Astrocyte of the cerebellum (primary cell): ENCODE measurements around the gene KITLG.

Experiments
- DNase-seq: peaks from one replicate; pipeline ENCODE4 v3.0.0-alpha.2; 2011; ENCODE audit warnings: low read depth
- H3K4me3 ChIP-seq: 2 replicates; pipeline ENCODE4 v1.5.1; 2011; ENCODE audit warnings: mild to moderate bottlenecking, low read depth, low read length, moderate library complexity
- in situ Hi-C: cut with HindIII; loops from 2 replicates; pipeline ENCODE4 v1.10.0; 2017; ENCODE audit warnings: low sequenced_read_pairs
- TF ChIP-seq, protein P1 (sequence below): IDR thresholded peaks from 2 replicates; pipeline ENCODE4 v1.5.1; 2012; ENCODE audit warnings: low read length, low read depth, moderate library complexity, mild to moderate bottlenecking; ENCODE audit errors: missing control alignments

The KITLG gene

DNA sequence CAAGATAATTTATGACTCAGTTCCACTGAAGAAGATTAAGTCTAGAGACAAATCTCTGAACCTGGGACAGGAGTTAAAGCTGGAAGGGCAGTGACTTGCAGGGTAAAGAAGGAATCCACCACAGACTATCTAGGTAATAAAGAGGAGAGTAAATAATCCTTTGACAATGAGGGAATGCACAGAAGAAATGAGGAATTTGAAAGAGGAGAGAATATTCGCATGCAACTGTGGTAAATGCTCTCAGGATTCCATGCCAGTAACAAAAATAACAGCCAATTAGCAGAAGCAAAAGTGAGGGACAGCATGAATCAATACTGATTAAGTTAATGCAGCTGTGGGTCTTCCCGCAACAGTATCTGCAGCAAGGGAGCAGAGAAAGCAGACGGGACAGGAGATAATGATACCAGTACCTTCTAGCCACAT lies 77.0 kb downstream of the KITLG start:
- DNase-seq: no peak

DNA sequence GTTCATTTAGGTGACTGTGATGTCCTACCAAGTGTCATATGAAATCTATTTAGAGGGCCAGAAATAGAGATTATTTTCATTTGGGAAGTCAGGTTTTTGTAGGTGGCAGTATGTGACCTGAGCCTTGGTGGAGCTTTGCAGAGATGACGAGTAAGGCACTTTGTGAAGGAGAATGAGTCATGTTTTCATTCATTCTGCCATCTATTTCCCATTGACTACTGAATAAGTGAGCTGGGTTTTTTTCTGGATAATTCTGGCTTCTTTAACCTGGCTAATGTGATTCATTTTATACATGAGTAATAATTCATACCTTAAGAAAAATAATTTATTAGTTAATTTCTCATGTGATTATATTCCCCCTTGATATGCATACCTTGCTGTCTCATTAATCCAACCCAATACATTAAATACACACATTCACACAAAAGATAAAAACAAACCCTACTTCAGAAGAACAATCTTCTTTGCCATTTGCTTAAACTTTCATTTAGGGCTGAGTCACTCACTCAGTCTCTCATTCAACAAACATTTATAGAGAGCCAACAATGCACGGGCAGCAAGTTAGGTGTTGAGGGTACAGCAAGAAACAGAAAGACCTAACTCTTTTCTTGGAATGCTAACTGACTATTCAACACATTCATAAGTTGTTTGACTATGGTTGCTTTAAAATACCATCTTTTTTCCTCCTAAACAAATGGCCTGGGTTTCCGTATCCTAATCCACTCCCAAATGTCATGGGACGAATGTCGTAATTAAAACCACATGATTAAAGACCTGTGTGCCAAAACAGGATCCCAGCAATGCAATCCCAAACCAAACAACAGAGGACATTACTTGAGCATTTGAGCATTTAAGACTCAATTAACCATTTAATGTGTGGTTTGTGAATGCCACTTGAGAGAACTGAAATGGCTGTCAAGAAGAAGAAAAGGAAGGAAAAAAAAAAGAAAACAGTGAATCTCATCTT lies 78.0 kb downstream of the KITLG start:
- DNase-seq: no peak
- TF ChIP-seq, protein P1, sequence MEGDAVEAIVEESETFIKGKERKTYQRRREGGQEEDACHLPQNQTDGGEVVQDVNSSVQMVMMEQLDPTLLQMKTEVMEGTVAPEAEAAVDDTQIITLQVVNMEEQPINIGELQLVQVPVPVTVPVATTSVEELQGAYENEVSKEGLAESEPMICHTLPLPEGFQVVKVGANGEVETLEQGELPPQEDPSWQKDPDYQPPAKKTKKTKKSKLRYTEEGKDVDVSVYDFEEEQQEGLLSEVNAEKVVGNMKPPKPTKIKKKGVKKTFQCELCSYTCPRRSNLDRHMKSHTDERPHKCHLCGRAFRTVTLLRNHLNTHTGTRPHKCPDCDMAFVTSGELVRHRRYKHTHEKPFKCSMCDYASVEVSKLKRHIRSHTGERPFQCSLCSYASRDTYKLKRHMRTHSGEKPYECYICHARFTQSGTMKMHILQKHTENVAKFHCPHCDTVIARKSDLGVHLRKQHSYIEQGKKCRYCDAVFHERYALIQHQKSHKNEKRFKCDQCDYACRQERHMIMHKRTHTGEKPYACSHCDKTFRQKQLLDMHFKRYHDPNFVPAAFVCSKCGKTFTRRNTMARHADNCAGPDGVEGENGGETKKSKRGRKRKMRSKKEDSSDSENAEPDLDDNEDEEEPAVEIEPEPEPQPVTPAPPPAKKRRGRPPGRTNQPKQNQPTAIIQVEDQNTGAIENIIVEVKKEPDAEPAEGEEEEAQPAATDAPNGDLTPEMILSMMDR: no peak
- in situ Hi-C loops: no loop called here
- H3K4me3 ChIP-seq: no peak overlapping the region

More for the DNA sequence above, 77.0 kb downstream of the KITLG start:
- H3K4me3 ChIP-seq: no peak overlapping the region
- TF ChIP-seq, protein P1: no peak
- in situ Hi-C loops: no loop called here

DNA sequence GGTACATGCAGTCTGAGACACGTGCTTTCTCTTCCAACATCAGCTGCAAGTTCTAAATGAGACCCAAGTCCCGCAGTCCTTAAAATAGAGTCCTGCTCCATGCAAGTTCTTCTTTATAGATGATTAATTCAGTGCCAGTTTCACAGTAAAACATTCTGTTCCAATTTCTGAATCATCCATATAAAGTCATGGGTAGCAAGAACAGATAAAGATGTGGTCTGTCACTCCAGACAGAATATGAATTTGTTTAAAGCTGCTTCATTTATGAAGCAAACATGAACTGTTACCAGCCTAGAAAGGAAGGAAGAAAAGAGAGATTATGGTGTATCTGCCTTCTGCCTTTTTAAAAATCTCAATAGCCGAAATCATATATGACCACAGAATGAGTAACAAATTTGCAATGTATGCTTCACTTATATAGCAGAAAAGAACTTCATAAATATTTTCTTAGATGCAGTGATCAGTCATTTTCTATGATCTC lies 83.3 kb downstream of the KITLG start:
- TF ChIP-seq, protein P1: no peak
- no peak overlapping the region for H3K4me3 ChIP-seq
- DNase-seq: no peak
- in situ Hi-C loops: no loop called here

DNA sequence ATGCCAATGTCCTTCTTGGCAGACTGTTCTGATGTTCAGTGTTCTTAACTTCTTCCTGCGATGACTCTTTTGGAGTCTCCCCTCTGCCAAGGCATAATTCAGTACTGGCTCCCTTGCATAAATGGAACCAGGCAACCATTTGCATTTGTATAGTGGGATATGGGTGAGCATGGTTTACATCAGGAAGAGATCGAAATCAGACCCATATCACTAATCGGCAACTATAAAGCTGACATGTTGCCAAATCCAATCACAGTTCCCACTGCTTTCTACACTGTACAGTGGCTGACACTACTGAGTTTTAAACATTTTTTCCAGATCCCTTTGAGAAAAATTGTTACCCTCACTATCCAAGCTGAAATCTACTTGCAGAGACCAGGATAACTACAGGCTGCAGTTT lies 83.8 kb downstream of the KITLG start:
- no peak overlapping the region for H3K4me3 ChIP-seq
- TF ChIP-seq, protein P1: no peak
- DNase-seq: no peak
- in situ Hi-C loops: no loop called here

DNA sequence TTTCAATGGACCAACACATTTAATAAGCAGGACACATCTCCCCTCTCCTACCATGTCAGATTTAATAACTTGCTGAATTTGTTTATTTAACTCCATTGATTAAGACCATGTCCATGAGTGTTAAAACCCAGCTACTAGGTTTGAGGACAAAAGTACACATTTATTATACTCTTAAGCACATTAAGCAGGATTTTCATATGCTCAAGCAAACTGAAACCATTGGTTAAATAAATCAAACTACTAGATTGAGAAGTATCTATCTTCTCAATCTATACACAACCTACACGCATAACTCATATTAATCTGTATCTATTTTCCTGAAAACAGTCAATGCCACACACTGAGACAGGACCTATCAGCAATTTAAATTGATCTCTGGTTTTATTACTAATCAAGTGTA lies 85.2 kb downstream of the KITLG start:
- DNase-seq: no peak
- in situ Hi-C loops: no loop called here
- H3K4me3 ChIP-seq: no peak overlapping the region
- TF ChIP-seq, protein P1: no peak

DNA sequence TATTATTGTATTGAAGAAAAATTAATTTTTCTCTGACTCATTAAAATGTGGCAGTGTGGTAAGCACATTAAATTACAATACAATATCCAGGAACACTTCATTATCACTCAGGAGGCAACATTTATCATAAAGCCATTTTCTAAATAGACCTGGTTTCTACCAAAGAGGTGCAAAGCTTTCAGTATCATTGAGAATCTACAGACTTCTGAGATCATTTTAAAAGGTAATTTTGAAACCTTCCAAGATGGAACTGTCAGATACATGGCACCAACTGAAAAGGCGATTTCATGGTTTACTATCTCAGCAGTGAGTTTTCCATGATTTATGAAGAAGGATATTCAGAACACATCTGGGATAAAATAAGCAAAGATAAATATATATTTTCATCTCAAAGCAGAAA lies 85.8 kb downstream of the KITLG start:
- TF ChIP-seq, protein P1: no peak
- H3K4me3 ChIP-seq: no peak overlapping the region
- no peak for DNase-seq
- in situ Hi-C loops: no loop called here
